Measurements from ENCODE around the gene COL8A1.

DNA sequence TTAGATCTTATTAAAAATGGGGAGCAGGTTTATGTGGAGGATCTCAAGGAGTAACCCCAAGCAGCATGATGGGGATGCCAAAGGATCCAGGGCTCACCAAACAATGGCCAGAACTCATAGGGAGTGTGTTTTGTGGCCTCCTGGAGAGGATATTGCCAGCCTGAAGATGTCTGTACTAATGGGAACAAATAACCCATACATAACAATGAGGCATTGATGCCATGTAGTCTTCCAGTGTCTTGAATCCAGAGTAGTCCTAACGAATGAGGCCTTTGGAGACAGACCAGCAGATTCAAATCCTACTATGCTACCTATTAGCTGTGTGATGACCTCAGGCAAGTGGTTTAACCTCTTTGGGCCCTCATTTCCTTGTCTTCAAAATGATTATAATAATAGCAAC lies 134.3 kb downstream of the COL8A1 start:
- TF ChIP-seq, protein P1, sequence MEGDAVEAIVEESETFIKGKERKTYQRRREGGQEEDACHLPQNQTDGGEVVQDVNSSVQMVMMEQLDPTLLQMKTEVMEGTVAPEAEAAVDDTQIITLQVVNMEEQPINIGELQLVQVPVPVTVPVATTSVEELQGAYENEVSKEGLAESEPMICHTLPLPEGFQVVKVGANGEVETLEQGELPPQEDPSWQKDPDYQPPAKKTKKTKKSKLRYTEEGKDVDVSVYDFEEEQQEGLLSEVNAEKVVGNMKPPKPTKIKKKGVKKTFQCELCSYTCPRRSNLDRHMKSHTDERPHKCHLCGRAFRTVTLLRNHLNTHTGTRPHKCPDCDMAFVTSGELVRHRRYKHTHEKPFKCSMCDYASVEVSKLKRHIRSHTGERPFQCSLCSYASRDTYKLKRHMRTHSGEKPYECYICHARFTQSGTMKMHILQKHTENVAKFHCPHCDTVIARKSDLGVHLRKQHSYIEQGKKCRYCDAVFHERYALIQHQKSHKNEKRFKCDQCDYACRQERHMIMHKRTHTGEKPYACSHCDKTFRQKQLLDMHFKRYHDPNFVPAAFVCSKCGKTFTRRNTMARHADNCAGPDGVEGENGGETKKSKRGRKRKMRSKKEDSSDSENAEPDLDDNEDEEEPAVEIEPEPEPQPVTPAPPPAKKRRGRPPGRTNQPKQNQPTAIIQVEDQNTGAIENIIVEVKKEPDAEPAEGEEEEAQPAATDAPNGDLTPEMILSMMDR (IDR thresholded peaks at IDR 0.05 in 4 of 5, conservative IDR thresholded peaks at IDR 0.05 in 1 of 5) = no peak
- no peak for TF ChIP-seq POLR2A (IDR thresholded peaks at IDR 0.05)

All from gastrocnemius medialis (tissue), 4 donors.